Endothelial cell of umbilical vein (primary cell): Measurements from ENCODE around the gene SEC61A1. TPM values are rescaled to one million over a fixed set of nuclear protein-coding genes. Genes with fewer than 3 reads are reported as not detected.

Experiments
- BruUV-seq: library from RNA; stranded (reverse); fragments of 400-500 nt; replicated peaks from 2 replicates; lab custom pipeline; 2021; lab: Mats Ljungman, UMichigan
- CTCF ChIA-PET: fragments of 300-600, 350-600 bp; sonication (Branson Sonifier 250); formaldehyde crosslinking; loops from one replicate; lab custom pipeline; 2021; ENCODE audit warnings: antibody characterized with exemption, inconsistent platforms; lab: Charles Lee
- POLR2A ChIA-PET: fragments of 300-600, 350-600 bp; sonication (Branson Sonifier 250); formaldehyde crosslinking; loops from one replicate; lab custom pipeline; 2021; ENCODE audit warnings: antibody characterized with exemption, inconsistent platforms; lab: Charles Lee
- DNase-seq: peaks from one replicate; pipeline ENCODE4 v3.0.0-alpha.2; 2011; ENCODE audit warnings: low read depth, low spot score
- FAIRE-seq: peaks from 2 replicates; lab custom pipeline; 2011; peaks lifted over from hg19 to GRCh38; lab: Jason Lieb, UNC
- H2AFZ ChIP-seq: 2 replicates; pipeline ENCODE4 v1.6.0; 2012; ENCODE audit warnings: low read depth, low read length, control low read depth, inconsistent platforms
- H3K27ac ChIP-seq: 2 replicates; pipeline ENCODE4 v1.5.1; 2011; ENCODE audit warnings: low read depth, mild to moderate bottlenecking, control low read depth, low read length, moderate library complexity; ENCODE audit not compliant: insufficient read depth
- H3K27me3 ChIP-seq, 2 experiments: 2 replicates each; pipeline versions ENCODE4 v1.6.0 to v1.6.1; 2011; ENCODE audit warnings: low read length in 2 of 2, mixed read lengths in 1 of 2; ENCODE audit not compliant: control insufficient read depth in 2 of 2, insufficient read depth in 2 of 2
- H3K36me3 ChIP-seq, 2 experiments: 2 replicates in 1 of 2; 3 replicates in 1 of 2; pipeline ENCODE4 v1.5.1; 2011; ENCODE audit warnings: low read length in 2 of 2, mild to moderate bottlenecking in 1 of 2, moderate library complexity in 1 of 2; ENCODE audit not compliant: control insufficient read depth in 2 of 2, insufficient read depth in 2 of 2; ENCODE audit errors: extremely low read depth in 1 of 2
- H3K4me1 ChIP-seq: 3 replicates; pipeline ENCODE4 v1.5.1; 2011; ENCODE audit warnings: mild to moderate bottlenecking, low read length; ENCODE audit not compliant: control insufficient read depth, insufficient read depth; ENCODE audit errors: extremely low read depth
- H3K4me2 ChIP-seq: 2 replicates; pipeline ENCODE4 v1.6.1; 2011; ENCODE audit warnings: low read length, control low read depth, mixed read lengths; ENCODE audit not compliant: insufficient read depth
- H3K4me3 ChIP-seq, 3 experiments: fragments of 200-600 bp in 1 of 3; sonication (generic), shearing (Covaris generic) in 1 of 3; replicated peaks in 1 of 3; 2 replicates each; pipeline ENCODE4 v1.5.1; 2011 to 2016; ENCODE audit warnings: control low read depth in 3 of 3, low read length in 3 of 3, mild to moderate bottlenecking in 2 of 3, inconsistent platforms in 1 of 3, low read depth in 1 of 3, moderate library complexity in 1 of 3; ENCODE audit not compliant: insufficient read depth in 1 of 3
- H3K79me2 ChIP-seq: 2 replicates; pipeline ENCODE4 v1.6.0; 2012; ENCODE audit warnings: low read length, inconsistent platforms; ENCODE audit not compliant: control insufficient read depth, insufficient read depth
- H3K9ac ChIP-seq: replicated peaks from 2 replicates; pipeline ENCODE3; 2011; ENCODE audit warnings: low read length, control low read depth; ENCODE audit not compliant: insufficient read depth; ENCODE audit errors: extremely low read depth
- H3K9me1 ChIP-seq: replicated peaks from 3 replicates; pipeline ENCODE4 v1.6.0; 2011; ENCODE audit warnings: mild to moderate bottlenecking, low read length; ENCODE audit not compliant: control insufficient read depth, insufficient read depth; ENCODE audit errors: extremely low read depth
- H3K9me3 ChIP-seq: replicated peaks from 2 replicates; pipeline ENCODE4 v1.5.1; 2012; ENCODE audit warnings: low read length, inconsistent platforms; ENCODE audit not compliant: control insufficient read depth, insufficient read depth
- H4K20me1 ChIP-seq: replicated peaks from 2 replicates; pipeline ENCODE3; 2011; ENCODE audit warnings: mild to moderate bottlenecking, low read length; ENCODE audit not compliant: control insufficient read depth, insufficient read depth; ENCODE audit errors: extremely low read depth
- FOS ChIP-seq: IDR thresholded peaks from 2 replicates; pipeline ENCODE4 v1.6.1; 2011; ENCODE audit warnings: mild to moderate bottlenecking, low read length, moderate library complexity, borderline replicate concordance; ENCODE audit not compliant: insufficient read depth
- GATA2 ChIP-seq: IDR thresholded peaks from 2 replicates; pipeline ENCODE4 v1.7.0; 2011; ENCODE audit warnings: low read depth, mild to moderate bottlenecking, moderate library complexity, mixed read lengths, low read length; ENCODE audit not compliant: insufficient read length, insufficient read depth
- JUN ChIP-seq: IDR thresholded peaks from 2 replicates; pipeline ENCODE4 v1.6.1; 2011; ENCODE audit warnings: borderline replicate concordance, low read depth; ENCODE audit not compliant: insufficient read length, insufficient read depth
- MAX ChIP-seq: IDR thresholded peaks from 2 replicates; pipeline ENCODE4 v1.6.1; 2011; ENCODE audit not compliant: insufficient read depth, insufficient read length
- MYC ChIP-seq: IDR thresholded peaks from one replicate; pipeline ENCODE4 v1.6.1; 2011; ENCODE audit warnings: mild to moderate bottlenecking, low read depth, low read length
- POLR2AphosphoS5 ChIP-seq: IDR thresholded peaks from 2 replicates; pipeline ENCODE4 v1.6.1; 2012; ENCODE audit warnings: low read depth, mild to moderate bottlenecking, control low read depth, low read length, moderate library complexity; ENCODE audit not compliant: insufficient read depth
- dilution Hi-C: fragments of 300-500 bp; cut with MboI; formaldehyde crosslinking; loops from one replicate; pipeline ENCODE4 v1.15.0; 2019; ENCODE audit warnings: low sequenced_read_pairs; ENCODE audit not compliant: extremely low pct_ligation_motif_present
- intact Hi-C: fragments of 100-400 bp; cut with micrococcal nuclease; formaldehyde crosslinking; loops from one replicate; pipeline ENCODE4 v1.10.0; 2022
- polyA plus RNA-seq, 4 experiments: library from polyadenylated mRNA; depleted of rRNA in 3 of 4; stranded (reverse) in 3 of 4; unstranded in 1 of 4; fragments of >200 nt; gene quantifications; 2 replicates each; pipeline versions ENCODE4 v1.2.1 to v1.2.3, GENCODE V29; 2011 to 2012; ENCODE audit warnings: missing spikeins in 1 of 4
- small RNA-seq: library from RNA; depleted of rRNA; stranded (forward); fragments of <200 nt; gene quantifications from one replicate; pipeline ENCODE3, GENCODE V24; 2012; ENCODE audit warnings: low replicate concordance, low read depth; ENCODE audit not compliant: insufficient read depth, insufficient read length
- total RNA-seq: library from RNA; stranded (reverse); gene quantifications from 2 replicates; pipeline ENCODE4 v1.2.3, GENCODE V29; 2021

SEC61A1 gene
- total and polyA plus RNA-seq, 2 donors (not counting 3 experiments of a cell fraction or from before 2014, with no cell fraction given): 307 to 312 TPM

GRCh38 chr3:128113817-128114794, 61.9 kb downstream of the SEC61A1 start:
- ChIA-PET CTCF (interaction anchor here (4.1 kb wide), 1 partner anchor 9 kb away, joined by 26 read pairs; the partner anchor contains the start of gene RUVBL1), POLR2A (no interaction called here)
- Histone ChIP-seq H3K27ac (no peak overlapping the region), H3K9ac (no peak overlapping the region), H3K4me1 (peaks cover 14% of the 10 kb centered on the region), H3K9me3 (no peaks in the 10 kb centered on the region), H3K27me3 (no peaks in the 10 kb centered on the region), H3K36me3 (peaks cover 4 to 7% of the 10 kb centered on the region in 2 experiments), H3K4me2 (no peak overlapping the region), H3K4me3 (no peak overlapping the region), H3K9me1 (no peaks in the 10 kb centered on the region), H2AFZ (no peak overlapping the region), H3K79me2 (peaks cover 19% of the 10 kb centered on the region), H4K20me1 (no peaks in the 10 kb centered on the region)
- DNase-seq (no peak), FAIRE-seq (no peak)
- intact Hi-C loops (no loop called here), dilution Hi-C loops (no loop called here)
- BruUV-seq: no TSS peak
- no peak for TF ChIP-seq FOS
- TF ChIP-seq POLR2AphosphoS5: no peak
- no peak for TF ChIP-seq JUN
- TF ChIP-seq MAX: no peak
- no peak for TF ChIP-seq GATA2
- TF ChIP-seq MYC: no peak

Small RNA genes lying within 50 kb of the gene (small RNA-seq; reads per million reads assigned to genes)
- gene RNU2-37P: 0.66 reads per million

Other genes starting within 250 kb of the SEC61A1 start
- 60.2 and 60.9 TPM in 2 replicates for gene MGLL, start 229.9 kb upstream of the SEC61A1 start, total RNA-seq
- 23.3 and 30.7 TPM in 2 replicates for gene MGLL, start 229.9 kb upstream of the SEC61A1 start, polyA plus RNA-seq
- gene KBTBD12, start 137.2 kb upstream of the SEC61A1 start, total RNA-seq: not detected in 2 replicates
- gene KBTBD12, start 137.2 kb upstream of the SEC61A1 start, polyA plus RNA-seq: not detected in 2 replicates
- gene RUVBL1, start 71.4 kb downstream of the SEC61A1 start, total RNA-seq: 57.0 and 58.5 TPM in 2 replicates
- gene RUVBL1, start 71.4 kb downstream of the SEC61A1 start, polyA plus RNA-seq: 42.9 and 52.5 TPM in 2 replicates
- gene EEFSEC, start 101.0 kb downstream of the SEC61A1 start, total RNA-seq: 12.0 and 13.1 TPM in 2 replicates
- 14.5 and 18.7 TPM in 2 replicates for gene EEFSEC, start 101.0 kb downstream of the SEC61A1 start, polyA plus RNA-seq